Measurements from ENCODE around the gene TCEAL9. TPM values are rescaled to one million over a fixed set of nuclear protein-coding genes. Genes with fewer than 3 reads are reported as not detected.

Gene TCEAL9
- total RNA-seq, 2 donors from 2014 or later = 97.6 to 125 TPM

DNA sequence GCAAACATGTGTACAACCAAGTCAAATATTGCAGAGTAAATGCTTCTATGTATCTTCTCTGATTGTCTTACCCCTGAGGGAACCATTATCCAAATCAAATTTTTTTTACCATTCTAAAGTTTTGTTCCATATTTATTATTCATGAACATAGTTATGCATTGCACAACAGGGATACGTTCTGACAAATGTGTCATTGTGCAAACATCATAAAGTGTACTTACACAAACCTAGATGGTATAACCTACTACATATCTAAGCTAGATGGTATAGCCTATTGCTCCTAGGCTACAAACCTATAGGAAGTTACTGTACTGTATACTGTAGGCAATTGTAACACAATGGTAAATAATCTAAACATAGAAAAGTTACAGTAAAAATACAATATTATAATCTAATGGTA, 43.4 kb downstream of the TCEAL9 start:
- H3K27ac ChIP-seq (ENCODE audit: low read depth, low read length) = no peak overlapping the region
- no peaks in the 10 kb centered on the region for H3K9me3 ChIP-seq (ENCODE audit: control insufficient read depth, low read length)
- no peak for TF ChIP-seq CTCF (conservative IDR thresholded peaks at IDR 0.05)
- Mint-ChIP-seq H3K36me3 (ENCODE audit: low read depth) (no peaks in the 10 kb centered on the region), H3K9me3 (peaks cover 22% of the 10 kb centered on the region), H3K27ac (no peak overlapping the region), H3K4me3 (no peak overlapping the region), H3K27me3 (ENCODE audit: insufficient read depth) (peaks cover 47% of the 10 kb centered on the region), H3K4me1 (peaks cover 5% of the 10 kb centered on the region)
- WGBS, 2 experiments (ENCODE audit: insufficient coverage in 1 of 2, insufficient read length in 1 of 2) = 100% methylated on average over 1 of the region's 1 CpG; no CpG with 5 or more reads in 1 of the 2 experiments
- no peak for DNase-seq
- H3K9ac ChIP-seq (ENCODE audit: extremely low read depth, low read length, poor library complexity, severe bottlenecking) = no peak overlapping the region
- no peaks in the 10 kb centered on the region for H3K36me3 ChIP-seq (ENCODE audit: control insufficient read depth, insufficient read depth, low read length)
- H3K27me3 ChIP-seq (ENCODE audit: control insufficient read depth, insufficient read depth, low read length, poor library complexity, severe bottlenecking) = no peaks in the 10 kb centered on the region
- no peaks in the 10 kb centered on the region for H3K4me1 ChIP-seq (ENCODE audit: control insufficient read depth, insufficient read depth, low read length)
- H3K4me3 ChIP-seq (ENCODE audit: low read length) = no peak overlapping the region

GRCh38 chrX:103400931-103401330, 44.6 kb downstream of the TCEAL9 start:
- no peaks in the 10 kb centered on the region for H3K4me1 ChIP-seq (ENCODE audit: control insufficient read depth, insufficient read depth, low read length)
- H3K36me3 ChIP-seq (ENCODE audit: control insufficient read depth, insufficient read depth, low read length) = no peaks in the 10 kb centered on the region
- H3K27me3 ChIP-seq (ENCODE audit: control insufficient read depth, insufficient read depth, low read length, poor library complexity, severe bottlenecking) = no peaks in the 10 kb centered on the region
- Mint-ChIP-seq H3K27me3 (ENCODE audit: insufficient read depth) (peaks cover 39% of the 10 kb centered on the region), H3K9me3 (peaks cover 17% of the 10 kb centered on the region), H3K4me3 (no peak overlapping the region), H3K36me3 (ENCODE audit: low read depth) (no peaks in the 10 kb centered on the region), H3K27ac (no peak overlapping the region), H3K4me1 (peaks cover 5% of the 10 kb centered on the region)
- H3K9ac ChIP-seq (ENCODE audit: extremely low read depth, low read length, poor library complexity, severe bottlenecking) = no peak overlapping the region
- TF ChIP-seq CTCF (conservative IDR thresholded peaks at IDR 0.05) = no peak
- H3K4me3 ChIP-seq (ENCODE audit: low read length) = no peak overlapping the region
- no peak overlapping the region for H3K27ac ChIP-seq (ENCODE audit: low read depth, low read length)
- H3K9me3 ChIP-seq (ENCODE audit: control insufficient read depth, low read length) = no peaks in the 10 kb centered on the region
- 90% methylated on average over 1 of the region's 1 CpG; no CpG with 5 or more reads in 1 of the 2 experiments for WGBS, 2 experiments (ENCODE audit: insufficient coverage in 1 of 2, insufficient read length in 1 of 2)
- DNase-seq = no peak

GRCh38 chrX:103404231-103405008, 48.1 kb downstream of the TCEAL9 start:
- Mint-ChIP-seq H3K27ac (peak overlapping the region; percentile 93), H3K4me3 (peak overlapping the region; percentile 75), H3K36me3 (ENCODE audit: low read depth) (peaks cover 2% of the 10 kb centered on the region), H3K4me1 (peaks cover 6% of the 10 kb centered on the region), H3K27me3 (ENCODE audit: insufficient read depth) (peaks cover 20% of the 10 kb centered on the region), H3K9me3 (peaks cover 13% of the 10 kb centered on the region)
- peak overlapping the region; percentile 49 for H3K27ac ChIP-seq (ENCODE audit: low read depth, low read length)
- peak overlapping the region; percentile 44 for H3K9ac ChIP-seq (ENCODE audit: extremely low read depth, low read length, poor library complexity, severe bottlenecking)
- peak; percentile 92 for DNase-seq
- WGBS, 2 experiments (ENCODE audit: insufficient coverage in 1 of 2, insufficient read length in 1 of 2) = 5 to 13% methylated on average over 3 to 19 of the region's 19 CpGs
- no peaks in the 10 kb centered on the region for H3K36me3 ChIP-seq (ENCODE audit: control insufficient read depth, insufficient read depth, low read length)
- no peak for TF ChIP-seq CTCF (conservative IDR thresholded peaks at IDR 0.05)
- no peaks in the 10 kb centered on the region for H3K27me3 ChIP-seq (ENCODE audit: control insufficient read depth, insufficient read depth, low read length, poor library complexity, severe bottlenecking)
- H3K4me1 ChIP-seq (ENCODE audit: control insufficient read depth, insufficient read depth, low read length) = no peaks in the 10 kb centered on the region
- peak overlapping the region; percentile 87 for H3K4me3 ChIP-seq (ENCODE audit: low read length)
- H3K9me3 ChIP-seq (ENCODE audit: control insufficient read depth, low read length) = no peaks in the 10 kb centered on the region

Data from endodermal cell (in vitro differentiated cells).